Mucosa of stomach (tissue), 1 donor: ENCODE measurements around the gene DLG4.

ENCODE experiments used
- H3K27me3 ChIP-seq: one replicate; pipeline ENCODE4 v1.7.0; 2013; ENCODE audit warnings: mild to moderate bottlenecking, low read length; ENCODE audit not compliant: control insufficient read depth, insufficient read depth
- H3K36me3 ChIP-seq: one replicate; pipeline ENCODE4 v1.7.0; 2013; ENCODE audit warnings: low read length; ENCODE audit not compliant: control insufficient read depth, insufficient read depth
- H3K4me1 ChIP-seq: one replicate; pipeline ENCODE4 v1.7.0; 2013; ENCODE audit warnings: mild to moderate bottlenecking, low read length; ENCODE audit not compliant: control insufficient read depth, insufficient read depth
- H3K4me3 ChIP-seq: one replicate; pipeline ENCODE4 v1.7.0; 2013; ENCODE audit warnings: low read length
- H3K9ac ChIP-seq: one replicate; pipeline ENCODE4 v1.7.0; 2013; ENCODE audit warnings: mild to moderate bottlenecking, low read length, moderate library complexity
- H3K9me3 ChIP-seq: one replicate; pipeline ENCODE4 v1.7.0; 2013; ENCODE audit warnings: mild to moderate bottlenecking, low read length, moderate library complexity; ENCODE audit not compliant: control insufficient read depth
- donor health status: Pancreatic carcinoma.

The DLG4 gene

GRCh38 chr17:7203391-7203790, 16.2 kb downstream of the DLG4 start:
- Histone ChIP-seq H3K36me3 (no peaks in the 10 kb centered on the region), H3K9me3 (no peaks in the 10 kb centered on the region), H3K27me3 (no peaks in the 10 kb centered on the region), H3K9ac (no peak overlapping the region), H3K4me3 (no peak overlapping the region), H3K4me1 (peaks cover 7% of the 10 kb centered on the region)

- no peaks in the 10 kb centered on the region for H3K9me3 ChIP-seq
- no peaks in the 10 kb centered on the region for H3K4me1 ChIP-seq
- H3K27me3 ChIP-seq, result no peaks in the 10 kb centered on the region
- H3K36me3 ChIP-seq, result no peaks in the 10 kb centered on the region
- no peak overlapping the region for H3K9ac ChIP-seq
- no peak overlapping the region for H3K4me3 ChIP-seq
Observed at GRCh38 chr17:7196651-7197401, 22.8 kb downstream of the DLG4 start.

GRCh38 chr17:7195971-7196370, 23.7 kb downstream of the DLG4 start:
- no peak overlapping the region for H3K4me3 ChIP-seq

GRCh38 chr17:7192271-7192937, 27.2 kb downstream of the DLG4 start:
- H3K27me3 ChIP-seq, result no peaks in the 10 kb centered on the region
- H3K9me3 ChIP-seq, result no peaks in the 10 kb centered on the region
- no peaks in the 10 kb centered on the region for H3K4me1 ChIP-seq
- no peak overlapping the region for H3K4me3 ChIP-seq
- no peaks in the 10 kb centered on the region for H3K36me3 ChIP-seq
- no peak overlapping the region for H3K9ac ChIP-seq

More at GRCh38 chr17:7195971-7196370, 23.7 kb downstream of the DLG4 start:
- Histone ChIP-seq H3K9me3 (no peaks in the 10 kb centered on the region), H3K36me3 (no peaks in the 10 kb centered on the region), H3K4me1 (no peaks in the 10 kb centered on the region), H3K27me3 (no peaks in the 10 kb centered on the region), H3K9ac (no peak overlapping the region)

- Histone ChIP-seq H3K9me3 (no peaks in the 10 kb centered on the region), H3K27me3 (no peaks in the 10 kb centered on the region), H3K36me3 (no peaks in the 10 kb centered on the region), H3K4me3 (no peak overlapping the region), H3K9ac (no peak overlapping the region), H3K4me1 (no peaks in the 10 kb centered on the region)
Observed at GRCh38 chr17:7191571-7192270, 27.9 kb downstream of the DLG4 start.

- Histone ChIP-seq H3K36me3 (no peaks in the 10 kb centered on the region), H3K9me3 (no peaks in the 10 kb centered on the region), H3K9ac (no peak overlapping the region), H3K27me3 (no peaks in the 10 kb centered on the region), H3K4me1 (no peaks in the 10 kb centered on the region), H3K4me3 (no peak overlapping the region)
Observed at GRCh38 chr17:7191069-7191468, 28.6 kb downstream of the DLG4 start.

GRCh38 chr17:7190276-7190917, 29.2 kb downstream of the DLG4 start:
- Histone ChIP-seq H3K36me3 (no peaks in the 10 kb centered on the region), H3K9me3 (no peaks in the 10 kb centered on the region), H3K4me3 (no peak overlapping the region), H3K27me3 (no peaks in the 10 kb centered on the region), H3K9ac (no peak overlapping the region), H3K4me1 (no peaks in the 10 kb centered on the region)

GRCh38 chr17:7186241-7186640, 33.4 kb downstream of the DLG4 start:
- Histone ChIP-seq H3K9ac (no peak overlapping the region), H3K9me3 (no peaks in the 10 kb centered on the region), H3K4me3 (no peak overlapping the region), H3K4me1 (no peaks in the 10 kb centered on the region), H3K36me3 (no peaks in the 10 kb centered on the region), H3K27me3 (no peaks in the 10 kb centered on the region)

- Histone ChIP-seq H3K9me3 (no peaks in the 10 kb centered on the region), H3K9ac (no peak overlapping the region), H3K4me3 (no peak overlapping the region), H3K4me1 (no peaks in the 10 kb centered on the region), H3K36me3 (no peaks in the 10 kb centered on the region), H3K27me3 (no peaks in the 10 kb centered on the region)
Observed at GRCh38 chr17:7184647-7185046, 35.0 kb downstream of the DLG4 start.

- no peak overlapping the region for H3K9ac ChIP-seq
- H3K4me3 ChIP-seq, result no peak overlapping the region
- H3K27me3 ChIP-seq, result no peaks in the 10 kb centered on the region
Observed at GRCh38 chr17:7184091-7184488, 35.5 kb downstream of the DLG4 start.

GRCh38 chr17:7183433-7184090, 36.1 kb downstream of the DLG4 start:
- Histone ChIP-seq H3K9me3 (no peaks in the 10 kb centered on the region), H3K36me3 (no peaks in the 10 kb centered on the region), H3K4me3 (no peak overlapping the region), H3K9ac (no peak overlapping the region), H3K4me1 (no peaks in the 10 kb centered on the region), H3K27me3 (peaks cover under 1% of the 10 kb centered on the region)

More at GRCh38 chr17:7184091-7184488, 35.5 kb downstream of the DLG4 start:
- Histone ChIP-seq H3K9me3 (no peaks in the 10 kb centered on the region), H3K4me1 (no peaks in the 10 kb centered on the region), H3K36me3 (no peaks in the 10 kb centered on the region)
